Activated naive CD4-positive, alpha-beta T cell treated with anti-CD3 and anti-CD28 coated beads for 36 hours (primary cell): Measurements from ENCODE around the gene SLF1. TPM values are rescaled to one million over a fixed set of nuclear protein-coding genes. Genes with fewer than 3 reads are reported as not detected.

Experiments used
- CTCF ChIA-PET: fragments of 350-600 bp; sonication (Branson Sonifier 250); formaldehyde crosslinking; loops from one replicate; lab custom pipeline; 2021; ENCODE audit warnings: antibody characterized with exemption; lab: Charles Lee
- DNase-seq: peaks from one replicate; pipeline ENCODE4 v3.0.0-alpha.2; 2020
- H3K27ac Mint-ChIP-seq: one replicate; pipeline ENCODE4 v1.8.0; 2021; ENCODE audit warnings: mild to moderate bottlenecking, mixed read lengths
- H3K27me3 Mint-ChIP-seq: one replicate; pipeline ENCODE4 v1.8.0; 2021; ENCODE audit warnings: low read depth, mixed read lengths
- H3K36me3 Mint-ChIP-seq: one replicate; pipeline ENCODE4 v1.8.0; 2021; ENCODE audit warnings: low read depth, mixed read lengths
- H3K4me1 Mint-ChIP-seq: one replicate; pipeline ENCODE4 v1.8.0; 2021; ENCODE audit warnings: low read depth, mixed read lengths
- H3K4me3 Mint-ChIP-seq: one replicate; pipeline ENCODE4 v1.8.0; 2021; ENCODE audit warnings: mild to moderate bottlenecking, moderate library complexity, mixed read lengths
- H3K9me3 Mint-ChIP-seq: one replicate; pipeline ENCODE4 v1.8.0; 2021; ENCODE audit warnings: mixed read lengths
- intact Hi-C: fragments of 100-400 bp; cut with micrococcal nuclease; formaldehyde crosslinking; loops from one replicate; pipeline ENCODE4 v1.15.1; 2023
- total RNA-seq, 2 experiments: library from RNA; stranded (reverse); gene quantifications; one replicate each; pipeline ENCODE4 v1.2.3, GENCODE V29; 2021

Gene SLF1
- total RNA-seq, 2 experiments from 2014 or later, result 12.4 to 12.8 TPM

- Mint-ChIP-seq H3K27ac (no peak overlapping the region), H3K36me3 (no peaks in the 10 kb centered on the region), H3K4me1 (no peaks in the 10 kb centered on the region), H3K4me3 (no peak overlapping the region), H3K9me3 (no peaks in the 10 kb centered on the region), H3K27me3 (peaks cover 5% of the 10 kb centered on the region)
- intact Hi-C loops, result no loop called here
- DNase-seq, result no peak
- CTCF ChIA-PET, result interaction anchor here (1.1 kb wide), 1 partner anchor 31 kb away, joined by 4 read pairs; no protein-coding TSS in a partner anchor
Measured at GRCh38 chr5:94740286-94740685, 121.8 kb downstream of the SLF1 start.

- no peaks in the 10 kb centered on the region for H3K9me3 Mint-ChIP-seq
- intact Hi-C loops, result no loop called here
- no peak for DNase-seq
- H3K27me3 Mint-ChIP-seq, result peaks cover 5% of the 10 kb centered on the region
- H3K4me1 Mint-ChIP-seq, result peaks cover 6% of the 10 kb centered on the region
- H3K4me3 Mint-ChIP-seq, result no peak overlapping the region
- CTCF ChIA-PET, result interaction anchor here (0.6 kb wide), 1 partner anchor 90 kb away, joined by 4 read pairs; no protein-coding TSS in a partner anchor
- H3K36me3 Mint-ChIP-seq, result no peaks in the 10 kb centered on the region
- H3K27ac Mint-ChIP-seq, result no peak overlapping the region
Measured at GRCh38 chr5:94742852-94743251, 124.4 kb downstream of the SLF1 start.

- no peak overlapping the region for H3K4me3 Mint-ChIP-seq
- CTCF ChIA-PET, result interaction anchor here (0.7 kb wide), 1 partner anchor 549 kb away, joined by 3 read pairs; no protein-coding TSS in a partner anchor
- peaks cover 7% of the 10 kb centered on the region for H3K27me3 Mint-ChIP-seq
- no peak overlapping the region for H3K27ac Mint-ChIP-seq
- no peaks in the 10 kb centered on the region for H3K9me3 Mint-ChIP-seq
- intact Hi-C loops, result no loop called here
- H3K4me1 Mint-ChIP-seq, result peaks cover 9% of the 10 kb centered on the region
- no peaks in the 10 kb centered on the region for H3K36me3 Mint-ChIP-seq
- no peak for DNase-seq
Measured at GRCh38 chr5:94744906-94745305, 126.4 kb downstream of the SLF1 start.

GRCh38 chr5:94745786-94746730, 127.6 kb downstream of the SLF1 start:
- CTCF ChIA-PET, result no interaction called here
- Mint-ChIP-seq H3K4me3 (no peak overlapping the region), H3K27ac (no peak overlapping the region), H3K9me3 (no peaks in the 10 kb centered on the region), H3K4me1 (peaks cover 9% of the 10 kb centered on the region), H3K27me3 (peaks cover 8% of the 10 kb centered on the region), H3K36me3 (no peaks in the 10 kb centered on the region)
- no peak for DNase-seq
- intact Hi-C loops, result no loop called here

GRCh38 chr5:94746731-94747124, 128.3 kb downstream of the SLF1 start:
- DNase-seq, result no peak
- CTCF ChIA-PET, result interaction anchor here (1.9 kb wide), 1 partner anchor 9 kb away, joined by 7 read pairs; no protein-coding TSS in a partner anchor
- H3K36me3 Mint-ChIP-seq, result no peaks in the 10 kb centered on the region
- intact Hi-C loops, result no loop called here
- H3K4me3 Mint-ChIP-seq, result no peak overlapping the region
- no peak overlapping the region for H3K27ac Mint-ChIP-seq
- H3K9me3 Mint-ChIP-seq, result no peaks in the 10 kb centered on the region
- peaks cover 8% of the 10 kb centered on the region for H3K27me3 Mint-ChIP-seq
- H3K4me1 Mint-ChIP-seq, result peaks cover 9% of the 10 kb centered on the region

Other genes with a start within 250 kb of the SLF1 start
- gene KIAA0825, start 65 bp upstream of the SLF1 start, total RNA-seq, result under 1 TPM; 0.07 to 0.24 TPM